GM18505 (cell line): ENCODE results near the gene RRAGD.

Experiments used
- ATAC-seq: cut with Tn5 transposase; IDR thresholded peaks from one replicate; pipeline ENCODE4 v1.9.1; 2021; ENCODE audit not compliant: unreplicated experiment
- POLR2A ChIP-seq: IDR thresholded peaks from 4 replicates; pipeline ENCODE4 v1.6.1; 2011; ENCODE audit warnings: borderline replicate concordance; ENCODE audit not compliant: insufficient read depth, insufficient read length; ENCODE audit errors: extremely low read depth

Gene RRAGD

DNA sequence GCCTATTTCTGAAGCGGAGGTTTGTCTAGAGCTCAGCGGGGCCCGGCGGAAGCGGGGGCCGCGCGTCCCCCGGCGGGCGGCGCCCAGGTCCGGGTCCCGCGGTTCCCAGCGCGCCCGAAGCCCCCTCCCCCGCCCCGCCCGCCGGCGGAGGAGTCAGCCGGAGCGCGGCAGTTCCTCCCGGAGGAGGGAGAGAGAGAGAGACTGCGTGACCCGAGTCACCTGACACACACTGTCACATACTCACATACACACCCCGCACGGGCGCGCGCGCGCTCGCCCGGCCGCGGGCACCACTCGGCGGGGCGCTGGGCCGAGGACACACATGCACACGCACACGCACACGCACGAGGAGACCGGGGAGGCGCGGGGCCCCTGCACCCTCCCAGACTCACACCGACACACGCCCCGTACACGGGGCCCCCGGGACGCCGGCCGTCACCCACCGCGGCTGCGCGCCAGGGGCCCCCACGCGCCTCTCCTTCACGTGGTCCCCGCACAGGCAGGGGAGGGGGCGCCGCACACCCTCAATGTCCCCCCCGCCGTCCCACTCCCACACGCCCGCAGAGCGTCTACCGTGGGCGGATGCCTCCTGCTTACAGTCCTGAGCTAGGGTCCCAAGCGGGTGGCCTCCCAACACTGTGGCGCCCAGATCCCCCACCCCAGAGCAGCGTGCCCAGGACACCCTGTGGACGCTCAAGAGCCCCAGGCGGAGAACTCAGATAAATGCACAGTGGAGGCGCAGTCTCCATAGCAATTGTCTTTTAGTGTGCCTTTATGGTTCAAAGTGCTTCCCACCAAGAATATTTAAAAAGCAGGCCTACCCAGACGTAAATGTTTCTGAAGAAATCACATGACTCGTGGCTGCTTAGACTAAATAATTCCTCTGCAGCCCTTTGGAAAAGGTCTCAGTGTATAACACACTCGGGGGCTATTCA is at the start of gene RRAGD:
Gene RRAGD, minus strand, starts transcription at position 203 of the 935 bp plus-strand sequence. CDS start 280 bp downstream, outside the sequence.
- no peak for TF ChIP-seq POLR2A

GRCh38 chr6:89460713-89461112 is 48.6 kb upstream of the RRAGD start:
- ATAC-seq = no peak
- TF ChIP-seq POLR2A = no peak

More for the DNA sequence above, at the start of gene RRAGD:
- peak; percentile 71 for ATAC-seq

DNA sequence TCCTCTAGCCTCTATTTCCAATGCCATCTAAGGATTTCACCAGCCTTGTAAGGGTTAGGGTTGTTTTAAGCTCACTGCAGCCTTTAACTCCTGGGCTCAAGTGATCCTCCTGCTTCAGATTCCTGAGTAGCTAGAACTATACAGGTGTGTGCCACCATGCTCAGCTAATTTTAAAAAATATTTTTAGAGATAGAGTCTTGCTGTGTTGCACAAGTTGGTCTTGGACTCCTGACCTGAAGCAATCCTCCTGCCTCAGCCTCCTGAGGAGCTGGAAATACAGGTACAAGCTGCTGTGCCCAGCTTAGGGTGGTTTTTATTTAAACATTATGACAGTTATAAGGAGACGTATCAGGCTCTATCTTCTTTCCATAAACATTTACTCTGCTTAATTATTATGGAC is 47.4 kb upstream of the RRAGD start:
- TF ChIP-seq POLR2A = no peak
- no peak for ATAC-seq

GRCh38 chr6:89458704-89459103 is 46.6 kb upstream of the RRAGD start:
- no peak for TF ChIP-seq POLR2A
- no peak for ATAC-seq

DNA sequence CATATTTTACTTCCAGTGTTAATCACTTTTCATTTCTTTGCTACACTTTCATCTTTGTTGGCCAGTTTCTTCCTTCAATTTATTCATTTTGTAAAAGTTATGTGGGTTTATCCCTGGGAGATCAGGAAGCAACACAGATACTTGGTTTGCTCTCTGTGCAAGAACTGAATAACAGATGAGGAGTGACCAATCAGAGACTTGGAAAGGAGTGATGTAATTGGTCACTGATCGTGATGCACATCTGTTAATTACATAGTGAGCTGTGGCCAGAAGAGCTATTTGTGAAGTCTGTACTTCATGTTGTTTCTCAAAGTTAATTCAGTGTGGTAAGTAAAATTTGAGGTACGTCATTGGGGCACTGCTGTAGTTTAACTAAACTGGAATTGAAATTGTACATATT is 42.2 kb upstream of the RRAGD start:
- ATAC-seq = no peak
- TF ChIP-seq POLR2A = no peak

GRCh38 chr6:89452281-89452680 is 40.2 kb upstream of the RRAGD start:
- ATAC-seq = no peak
- TF ChIP-seq POLR2A = no peak

DNA sequence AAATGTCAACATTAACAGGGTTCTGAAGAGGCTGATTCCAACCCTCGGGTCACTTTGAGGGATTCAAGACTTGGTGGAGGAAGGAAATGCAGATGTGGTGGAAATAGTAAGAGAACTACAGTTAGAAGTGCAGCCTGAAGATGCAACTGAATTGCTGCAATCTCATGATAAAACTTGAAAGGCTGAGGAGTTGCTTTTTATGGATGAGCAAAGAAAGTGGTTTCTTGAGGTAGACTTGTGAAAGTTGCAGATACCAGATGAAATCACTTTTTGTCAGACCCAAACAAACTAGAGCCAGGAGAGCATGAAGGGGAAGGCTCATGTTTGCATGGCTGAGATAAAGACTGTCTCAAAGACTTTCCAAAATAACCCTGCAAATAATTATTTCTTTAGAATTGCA is 37.1 kb upstream of the RRAGD start:
- TF ChIP-seq POLR2A = no peak
- ATAC-seq = no peak

GRCh38 chr6:89443658-89444057 is 31.6 kb upstream of the RRAGD start:
- no peak for TF ChIP-seq POLR2A
- ATAC-seq = no peak

- no peak for ATAC-seq
- TF ChIP-seq POLR2A = no peak
Measured at GRCh38 chr6:89440200-89440599, 28.1 kb upstream of the RRAGD start.

DNA sequence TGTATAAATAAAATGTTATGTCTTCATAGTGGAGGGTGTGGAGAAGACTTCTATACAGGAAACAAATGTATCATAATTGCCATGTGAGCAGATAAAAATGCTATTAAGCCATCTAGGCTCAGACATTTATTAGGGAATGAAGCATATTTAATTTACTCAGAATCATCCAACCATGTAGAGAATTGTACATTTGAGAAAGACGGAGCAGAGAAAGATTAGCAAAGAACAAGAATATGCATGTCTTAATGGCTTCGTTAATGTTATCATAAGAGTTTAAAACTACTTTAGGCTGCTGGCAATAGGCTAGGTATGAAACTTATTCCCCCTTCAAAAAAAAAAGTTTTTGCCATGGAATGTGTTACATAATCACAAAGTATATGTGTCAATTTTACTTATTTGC is 26.9 kb upstream of the RRAGD start:
- ATAC-seq = no peak
- TF ChIP-seq POLR2A = no peak

- no peak for ATAC-seq
- TF ChIP-seq POLR2A = no peak
Measured at GRCh38 chr6:89438248-89438647, 26.2 kb upstream of the RRAGD start.

DNA sequence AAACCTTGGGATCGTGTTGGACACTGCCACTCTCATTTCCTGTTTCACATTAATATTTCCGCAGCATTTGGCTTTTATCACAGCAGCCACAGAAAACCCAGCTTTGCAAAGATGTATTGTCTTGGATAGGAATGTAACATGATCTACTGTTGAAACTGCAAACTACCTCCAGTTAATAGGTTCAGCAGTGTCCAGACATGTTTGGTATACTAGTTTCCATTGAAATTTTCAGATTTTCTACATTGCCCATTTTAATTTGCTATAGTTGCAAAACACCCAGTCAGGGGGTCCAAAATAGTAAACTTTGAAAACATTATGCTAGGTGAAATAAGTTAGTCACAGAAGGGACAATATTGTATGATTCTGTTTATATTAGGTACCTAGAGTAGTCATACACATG is 24.2 kb upstream of the RRAGD start:
- no peak for TF ChIP-seq POLR2A

DNA sequence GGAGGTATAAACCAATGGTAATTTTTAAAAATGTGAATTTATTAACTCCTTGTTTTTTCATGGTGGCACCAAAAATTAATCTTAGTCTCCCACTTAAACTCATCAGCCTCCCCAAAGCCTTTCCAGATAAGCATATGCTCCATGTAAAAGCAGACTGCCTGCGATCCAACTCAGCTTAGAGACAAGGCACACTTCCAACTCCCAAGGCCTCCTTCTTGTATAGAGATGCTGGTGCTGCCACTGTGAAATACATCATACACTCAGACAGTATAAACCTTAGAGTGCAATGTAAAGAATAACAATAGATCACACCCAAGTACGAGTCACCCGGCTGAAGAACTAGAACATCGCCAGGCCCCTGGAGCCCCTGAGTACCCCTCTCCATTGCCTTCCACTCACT is 22.9 kb upstream of the RRAGD start:
- ATAC-seq = no peak
- TF ChIP-seq POLR2A = no peak

More for the DNA sequence above, 24.2 kb upstream of the RRAGD start:
- no peak for ATAC-seq

DNA sequence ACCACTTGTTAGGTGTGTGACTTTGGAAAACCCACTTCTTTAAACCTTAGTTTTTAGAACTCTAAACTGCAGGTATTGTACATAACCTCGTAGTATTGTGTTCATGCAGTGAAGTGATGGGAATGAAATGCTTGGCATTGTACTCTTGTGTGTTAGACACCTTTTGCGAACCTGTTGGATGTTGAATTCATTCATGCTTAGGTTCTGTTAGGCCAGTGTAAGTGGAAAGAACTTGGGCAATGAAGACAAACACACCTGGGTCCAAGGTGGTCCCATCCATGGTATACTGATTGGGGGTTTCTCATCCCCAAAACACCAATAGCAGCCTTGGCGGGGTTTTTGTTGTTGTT is 22.1 kb upstream of the RRAGD start:
- TF ChIP-seq POLR2A = no peak
- no peak for ATAC-seq
